COLO668 (cell line): Measurements from ENCODE around the gene SELENOW.
"Not testable (repeated sequence)": the region's sequence is repeated elsewhere in the genome, so short reads cannot be mapped to it uniquely, and the experiment has no call there.

Source experiments
- DNase-seq: peaks from one replicate; lab custom pipeline; 2025; ENCODE audit not compliant: unreplicated experiment; lab: John Stamatoyannopoulos, UW

The SELENOW gene

DNA sequence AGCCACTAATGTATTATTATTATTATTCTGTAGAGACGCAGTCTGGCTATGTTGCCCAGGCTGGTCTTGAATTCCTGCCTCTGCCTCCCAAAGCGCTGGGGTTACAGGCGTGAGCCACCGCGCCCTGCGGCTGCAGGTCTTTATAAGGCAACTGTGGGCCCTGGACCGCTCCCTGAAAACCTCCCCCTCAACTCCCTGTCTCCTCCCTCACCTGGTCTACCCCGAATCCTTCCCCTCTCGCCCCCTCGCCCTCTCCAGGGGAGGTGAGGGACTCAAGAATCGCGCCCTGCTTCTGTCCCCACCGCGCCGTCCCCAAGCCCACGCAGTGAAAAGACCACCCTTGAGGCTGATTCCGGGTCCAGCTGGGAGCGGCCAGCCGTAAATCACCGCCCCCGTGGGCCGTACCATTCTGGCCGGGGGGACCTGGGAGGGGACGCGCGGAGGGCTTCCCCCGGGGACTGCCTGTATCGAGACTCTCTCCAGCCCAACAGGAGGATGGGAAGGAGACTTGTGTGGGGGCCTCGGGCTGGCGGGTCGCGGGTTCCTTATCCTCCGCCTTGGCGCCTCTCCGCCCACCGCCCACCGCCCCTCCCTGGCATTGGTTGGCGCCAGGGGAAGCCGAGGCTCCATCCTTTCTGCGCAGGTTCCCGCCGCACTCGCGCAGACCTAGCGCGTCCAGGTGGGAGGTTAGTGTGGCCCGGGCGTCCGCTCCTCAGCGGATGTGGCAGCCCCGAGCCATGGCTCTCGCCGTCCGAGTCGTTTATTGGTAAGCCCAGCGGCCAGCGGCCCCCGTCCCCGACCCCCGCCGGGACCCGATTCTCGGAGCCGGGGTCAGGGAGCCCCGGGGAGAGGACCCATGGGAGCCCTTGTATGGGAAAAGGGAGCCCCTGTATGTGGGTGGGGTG is at the start of gene SELENOW:
SELENOW (plus strand) TSS at position 655 of the 905 bp plus-strand sequence; CDS start at position 738, 83 bp downstream.
- peak; percentile 89 for DNase-seq

DNA sequence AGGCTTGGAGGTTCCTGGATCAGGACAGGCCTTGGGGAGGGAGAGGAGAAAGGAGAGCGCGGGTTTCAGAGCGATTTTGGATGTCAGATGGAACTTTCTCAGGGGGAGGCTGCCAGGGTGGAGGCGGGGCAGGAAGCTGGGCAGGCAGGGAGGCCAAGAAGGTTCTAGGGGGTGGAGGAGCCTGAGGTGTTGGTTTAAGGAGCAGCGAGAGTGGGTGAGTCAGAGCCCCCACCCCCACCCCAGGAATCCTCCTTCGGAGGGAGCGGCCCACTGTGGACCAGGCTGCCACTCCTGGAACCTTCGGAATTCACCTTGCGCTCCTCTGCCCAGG is 49.1 kb upstream of the SELENOW start:
- DNase-seq: no peak

DNA sequence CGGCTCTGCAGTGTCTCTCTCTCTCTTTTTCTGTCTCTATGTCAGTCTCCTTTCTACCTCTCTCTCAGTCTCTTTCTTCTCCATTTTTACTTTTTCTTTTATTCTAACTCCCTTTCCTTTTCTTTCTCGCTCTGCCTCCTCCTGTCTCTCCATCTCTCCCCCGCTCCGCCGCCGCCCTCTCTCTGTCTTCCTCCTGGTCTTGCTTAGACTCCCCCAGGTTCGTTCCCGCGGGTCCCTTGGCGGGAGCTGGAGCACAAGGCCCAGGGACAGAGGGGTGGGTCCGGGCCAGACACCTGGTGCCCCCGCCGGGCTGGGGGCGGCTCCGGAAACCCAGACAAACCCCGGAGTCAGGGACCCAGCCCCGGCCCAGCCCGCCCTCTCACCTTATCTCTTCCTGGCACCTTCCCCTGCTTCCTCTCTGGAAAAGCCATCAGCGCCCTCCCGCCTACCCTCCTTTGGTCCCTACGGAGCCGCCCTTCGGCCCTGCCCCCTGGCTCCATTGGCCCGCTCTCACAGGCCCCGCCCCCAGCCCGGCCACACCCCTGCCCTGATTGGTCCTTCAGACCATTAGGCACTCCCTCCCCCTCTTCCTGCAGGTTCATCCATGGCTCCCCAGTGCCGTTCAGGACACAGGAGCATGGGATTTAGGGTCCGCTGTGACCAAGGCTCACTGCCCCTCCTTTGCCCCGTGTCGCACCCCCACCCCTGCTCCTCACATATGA is 48.5 kb upstream of the SELENOW start:
- DNase-seq: no peak

- no peak for DNase-seq
Measured at GRCh38 chr19:47730521-47730889, 48.0 kb upstream of the SELENOW start.

- no peak for DNase-seq
Measured at GRCh38 chr19:47730910-47731309, 47.6 kb upstream of the SELENOW start.

- no peak for DNase-seq
Measured at GRCh38 chr19:47735131-47735530, 43.4 kb upstream of the SELENOW start.

DNA sequence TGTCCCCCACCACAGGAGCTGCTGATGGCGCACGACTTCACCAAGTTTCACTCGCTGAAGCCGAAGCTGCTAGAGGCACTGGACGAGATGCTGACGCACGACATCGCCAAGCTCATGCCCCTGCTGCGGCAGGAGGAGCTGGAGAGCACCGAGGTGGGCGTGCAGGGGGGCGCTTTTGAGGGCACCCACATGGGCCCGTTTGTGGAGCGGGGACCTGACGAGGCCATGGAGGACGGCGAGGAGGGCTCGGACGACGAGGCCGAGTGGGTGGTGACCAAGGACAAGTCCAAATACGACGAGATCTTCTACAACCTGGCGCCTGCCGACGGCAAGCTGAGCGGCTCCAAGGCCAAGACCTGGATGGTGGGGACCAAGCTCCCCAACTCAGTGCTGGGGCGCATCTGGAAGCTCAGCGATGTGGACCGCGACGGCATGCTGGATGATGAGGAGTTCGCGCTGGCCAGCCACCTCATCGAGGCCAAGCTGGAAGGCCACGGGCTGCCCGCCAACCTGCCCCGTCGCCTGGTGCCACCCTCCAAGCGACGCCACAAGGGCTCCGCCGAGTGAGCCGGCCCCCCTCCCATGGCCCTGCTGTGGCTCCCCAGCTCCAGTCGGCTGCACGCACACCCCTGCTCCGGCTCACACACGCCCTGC is 37.5 kb upstream of the SELENOW start:
- DNase-seq: no peak

GRCh38 chr19:47741544-47742140 is 36.9 kb upstream of the SELENOW start:
- DNase-seq: no peak

DNA sequence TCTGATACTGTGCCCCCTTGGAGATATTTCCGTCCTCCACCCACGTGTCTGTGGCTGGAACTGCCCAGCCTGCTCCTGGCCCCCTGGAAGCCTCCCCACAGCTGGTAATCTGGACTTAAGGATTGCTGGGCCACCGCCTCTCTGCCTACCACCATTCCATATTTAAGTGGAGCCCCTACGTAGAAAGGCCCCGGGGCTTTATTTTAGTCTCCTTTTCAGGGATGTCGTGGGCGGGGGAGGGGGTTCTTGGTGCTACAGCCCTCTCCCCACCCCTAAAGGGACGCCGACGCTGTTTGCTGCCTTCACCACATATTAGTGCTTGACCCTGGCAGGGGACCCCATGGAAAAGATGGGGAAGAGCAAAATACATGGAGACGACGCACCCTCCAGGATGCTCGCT is 35.9 kb upstream of the SELENOW start:
- no peak for DNase-seq

- peak; percentile 94 for DNase-seq
Measured at GRCh38 chr19:47745010-47745901, 33.2 kb upstream of the SELENOW start, which contains the start of gene NOP53. TSS of gene NOP53 (plus strand) at chr19:47745546. CDS start at chr19:47745560, 14 bp downstream.

- not testable (repeated sequence) for DNase-seq
Measured at GRCh38 chr19:47746129-47746528, 32.4 kb upstream of the SELENOW start.

- DNase-seq: no peak
Measured at GRCh38 chr19:47749326-47749725, 29.2 kb upstream of the SELENOW start.

- no peak for DNase-seq
Measured at GRCh38 chr19:47750752-47751151, 27.8 kb upstream of the SELENOW start.

DNA sequence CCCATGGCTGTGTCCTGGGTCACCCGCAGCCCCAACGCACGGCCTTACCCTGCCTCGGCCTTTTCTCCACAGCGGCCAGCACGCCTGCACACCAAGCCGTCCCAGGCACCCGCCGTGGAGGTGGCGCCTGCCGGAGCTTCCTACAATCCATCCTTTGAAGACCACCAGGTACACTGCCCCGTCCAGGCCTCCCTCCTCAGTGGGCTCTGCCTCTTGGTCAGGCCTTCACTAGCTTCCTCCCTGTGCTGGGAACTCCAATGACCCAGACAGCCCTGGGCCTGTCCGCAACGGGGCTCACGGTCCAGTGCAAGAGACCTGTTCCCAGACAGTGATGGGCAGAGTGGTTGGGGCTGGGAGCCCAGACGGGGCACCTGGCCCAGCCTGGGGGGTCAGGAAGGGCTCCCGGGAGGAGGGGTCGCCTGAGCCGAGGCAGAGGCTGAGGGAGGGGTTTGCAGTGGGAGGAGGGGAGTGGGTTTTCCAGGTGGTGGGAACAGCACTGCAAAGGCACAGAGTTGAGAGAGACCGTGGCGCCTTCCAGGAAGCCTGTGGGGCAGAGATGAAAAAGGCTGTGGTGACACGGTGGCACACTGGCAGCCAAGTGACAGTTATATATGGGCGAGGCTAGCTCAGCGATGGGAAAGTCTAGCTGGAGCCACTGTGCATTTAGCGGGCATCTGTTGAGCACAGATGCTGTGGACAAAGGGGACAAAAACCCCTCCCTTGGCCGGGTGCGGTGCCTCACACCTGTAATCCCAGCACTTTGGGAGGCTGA is 25.9 kb upstream of the SELENOW start:
- no peak for DNase-seq

GRCh38 chr19:47754206-47755064 is 24.1 kb upstream of the SELENOW start:
- no peak for DNase-seq

- DNase-seq: no peak
Measured at GRCh38 chr19:47755065-47755761, 23.3 kb upstream of the SELENOW start.

DNA sequence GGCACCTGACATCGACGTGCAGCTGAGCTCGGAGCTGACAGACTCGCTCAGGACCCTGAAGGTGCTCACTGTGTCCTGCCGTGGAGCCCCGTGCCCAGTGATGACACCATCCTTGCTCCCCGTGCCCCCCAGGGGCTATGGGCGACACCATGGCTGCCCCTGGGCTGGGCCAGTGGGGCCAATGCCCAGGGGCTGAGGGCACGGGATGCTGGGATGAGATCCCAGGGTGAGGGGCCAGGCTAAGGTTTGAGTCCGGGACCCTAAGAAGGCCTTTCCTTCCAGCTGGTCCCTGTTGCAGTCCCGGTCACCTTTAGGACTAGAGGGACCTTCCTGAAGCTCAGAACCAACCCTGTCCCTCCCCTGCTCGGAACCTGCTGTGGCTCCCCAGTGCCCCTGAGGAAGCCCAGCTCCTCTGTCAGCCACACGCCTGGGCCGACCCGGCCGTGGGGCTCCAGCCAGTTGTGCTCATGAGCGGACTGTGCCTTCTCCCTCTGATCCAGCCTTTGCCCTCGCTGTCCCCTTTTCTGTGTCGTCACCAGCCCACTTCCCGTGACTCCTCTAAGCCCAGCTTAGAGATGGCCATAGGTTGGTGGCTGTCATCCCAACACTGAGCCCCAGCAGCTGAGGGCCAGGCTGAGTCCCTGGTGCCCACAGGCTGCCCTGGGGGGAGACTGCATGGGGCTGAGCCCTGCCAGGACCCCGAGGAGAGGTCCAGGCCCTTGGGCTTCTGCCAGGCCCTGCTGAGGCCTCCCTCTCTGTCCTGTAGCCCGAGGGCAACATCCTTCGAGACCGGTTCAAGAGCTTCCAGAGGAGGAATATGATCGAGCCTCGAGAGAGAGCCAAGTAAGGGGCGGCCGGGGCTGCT is 22.5 kb upstream of the SELENOW start:
- DNase-seq: no peak
